ENCODE results near the gene CSK.
"Not testable (repeated sequence)": the region's sequence is repeated elsewhere in the genome, so short reads cannot be mapped to it uniquely, and the experiment has no call there.

GRCh38 chr15:74786081-74786480 is 4.2 kb downstream of the CSK start:
- TF ChIP-seq CTCF, POLR2AphosphoS5, POLR2A, EP300 (IDR thresholded peaks at IDR 0.05): not testable (repeated sequence)
